K562 (cell line): ENCODE measurements around the gene MAD1L1. TPM values are rescaled to one million over a fixed set of nuclear protein-coding genes. Genes with fewer than 3 reads are reported as not detected.

ENCODE experiments used
- DMBX1 ChIP-seq: fragments of 250-450 bp; sonication (Bioruptor Pico); IDR thresholded peaks from 2 replicates; pipeline ENCODE4 v1.8.0; 2022; ENCODE audit warnings: inconsistent platforms, mild to moderate bottlenecking, moderate library complexity, borderline replicate concordance
- E2F3 ChIP-seq: fragments of 250-450 bp; sonication (Bioruptor Pico); IDR thresholded peaks from 2 replicates; pipeline ENCODE4 v1.4.0; 2020; ENCODE audit warnings: mild to moderate bottlenecking
- GTF2A2 ChIP-seq: IDR thresholded peaks from 2 replicates; pipeline ENCODE4 v1.6.1; 2016; ENCODE audit warnings: mild to moderate bottlenecking, missing genetic modification characterization, missing compliant biosample characterization
- ID3 ChIP-seq, 2 experiments: fragments of 250-450 bp in 1 of 2; fragments of 450-650 bp in 1 of 2; sonication (Bioruptor Pico) in 1 of 2; IDR thresholded peaks; 2 replicates each; pipeline versions ENCODE4 v1.6.1 to v1.8.0; 2016 to 2021; ENCODE audit warnings: mild to moderate bottlenecking in 2 of 2, moderate library complexity in 2 of 2, missing compliant biosample characterization in 1 of 2, missing genetic modification characterization in 1 of 2
- RNF2 ChIP-seq: sonication (generic); IDR thresholded peaks from 2 replicates; pipeline ENCODE4 v1.6.1; 2016
- STAT5B ChIP-seq: fragments of 250-450 bp; sonication (Bioruptor Pico); IDR thresholded peaks from 2 replicates; pipeline ENCODE4 v1.8.0; 2021; ENCODE audit warnings: mild to moderate bottlenecking, inconsistent platforms
- USF1 ChIP-seq: sonication (generic); formaldehyde crosslinking; IDR thresholded peaks from 2 replicates; pipeline ENCODE4 v1.9.0; 2022; ENCODE audit warnings: mild to moderate bottlenecking, missing genetic modification reagents
- ZNF318 ChIP-seq, 2 experiments: fragments of 450-650 bp; IDR thresholded peaks; 2 replicates each; pipeline ENCODE4 v1.6.1; 2016; ENCODE audit warnings: mild to moderate bottlenecking in 2 of 2, borderline replicate concordance in 1 of 2, low read depth in 1 of 2, moderate library complexity in 1 of 2
- ZNF780A ChIP-seq: fragments of 250-450 bp; sonication (Bioruptor Pico); IDR thresholded peaks from 2 replicates; pipeline ENCODE4 v1.5.0; 2021; ENCODE audit warnings: mild to moderate bottlenecking
- polyA plus RNA-seq, 8 experiments: library from polyadenylated mRNA; depleted of rRNA in 4 of 8; stranded (reverse) in 5 of 8; unstranded in 3 of 8; fragments of >200 nt; fragmentation: Nextera tagmentation in 2 of 8; fragmentation: Illumina TruSeq in 1 of 8; extraction: Ambion mirVana in 2 of 8; extraction: Trizol in 1 of 8; gene quantifications; 2 replicates each; pipeline versions ENCODE4 v1.2.1 to v1.2.3, GENCODE V29; 2011 to 2014; ENCODE audit warnings: inconsistent platforms in 1 of 8, missing spikeins in 1 of 8
- total RNA-seq, 7 experiments: library from RNA; depleted of rRNA in 6 of 7; stranded (reverse); fragments of >200 nt in 6 of 7; fragmentation: Illumina TruSeq in 2 of 7; extraction: Trizol in 2 of 7; gene quantifications; 2 replicates each; pipeline versions ENCODE4 v1.2.1 to v1.2.3, GENCODE V29; 2011 to 2021; ENCODE audit warnings: low replicate concordance in 1 of 7
- TF ChIP-seq, protein P1 (sequence below): fragments of 250-450 bp; sonication (Bioruptor Pico); IDR thresholded peaks from 2 replicates; pipeline ENCODE4 v1.8.0; 2021; ENCODE audit warnings: borderline replicate concordance, mild to moderate bottlenecking, moderate library complexity; ENCODE audit not compliant: poor library complexity, severe bottlenecking
- TF ChIP-seq, protein P2 (sequence below): fragments of 450-650 bp; IDR thresholded peaks from 2 replicates; pipeline ENCODE4 v1.6.1; 2018; ENCODE audit warnings: mild to moderate bottlenecking, low read depth; ENCODE audit not compliant: partially characterized antibody

The MAD1L1 gene
- total and polyA plus RNA-seq, 9 of the 15 experiments (the other 6 are each of a cell fraction or from before 2014, with no cell fraction given) = 1.7 to 89.7 (median 18.0) TPM

GRCh38 chr7:2241580-2242540 is 9.1 kb upstream of the MAD1L1 start, which contains the start of the genes MRM2 and NUDT1 (continued):
- TF ChIP-seq ZNF318 (IDR thresholded peaks at IDR 0.05; ENCODE audit: borderline replicate concordance in 1 of 2, low read depth in 1 of 2) = no peak
- TF ChIP-seq STAT5B (CRISPR knock-in tag) = no peak
- no peak for TF ChIP-seq ID3 (CRISPR knock-in tag; IDR thresholded peaks at IDR 0.05)
- no peak for TF ChIP-seq ID3 (tag; IDR thresholded peaks at IDR 0.05)
- no peak for TF ChIP-seq DMBX1 (CRISPR knock-in tag)
- no peak for TF ChIP-seq GTF2A2
- peak; percentile 90 for TF ChIP-seq E2F3 (CRISPR knock-in tag)
- TF ChIP-seq RNF2 = no peak
- no peak for TF ChIP-seq ZNF780A (CRISPR knock-in tag)
- TF ChIP-seq USF1 (CRISPR knock-in tag) = peak; percentile 21; the same call in 1 of the 2 replicates
- TF ChIP-seq, protein P1, sequence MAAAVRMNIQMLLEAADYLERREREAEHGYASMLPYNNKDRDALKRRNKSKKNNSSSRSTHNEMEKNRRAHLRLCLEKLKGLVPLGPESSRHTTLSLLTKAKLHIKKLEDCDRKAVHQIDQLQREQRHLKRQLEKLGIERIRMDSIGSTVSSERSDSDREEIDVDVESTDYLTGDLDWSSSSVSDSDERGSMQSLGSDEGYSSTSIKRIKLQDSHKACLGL (CRISPR knock-in tag) = no peak
- TF ChIP-seq, protein P2, sequence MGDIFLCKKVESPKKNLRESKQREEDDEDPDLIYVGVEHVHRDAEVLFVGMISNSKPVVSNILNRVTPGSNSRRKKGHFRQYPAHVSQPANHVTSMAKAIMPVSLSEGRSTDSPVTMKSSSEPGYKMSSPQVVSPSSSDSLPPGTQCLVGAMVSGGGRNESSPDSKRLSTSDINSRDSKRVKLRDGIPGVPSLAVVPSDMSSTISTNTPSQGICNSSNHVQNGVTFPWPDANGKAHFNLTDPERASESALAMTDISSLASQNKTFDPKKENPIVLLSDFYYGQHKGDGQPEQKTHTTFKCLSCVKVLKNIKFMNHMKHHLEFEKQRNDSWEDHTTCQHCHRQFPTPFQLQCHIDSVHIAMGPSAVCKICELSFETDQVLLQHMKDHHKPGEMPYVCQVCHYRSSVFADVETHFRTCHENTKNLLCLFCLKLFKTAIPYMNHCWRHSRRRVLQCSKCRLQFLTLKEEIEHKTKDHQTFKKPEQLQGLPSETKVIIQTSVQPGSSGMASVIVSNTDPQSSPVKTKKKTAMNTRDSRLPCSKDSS = no peak
